HG02571 (cell line): ENCODE data around the gene SH3BGR.
"Not testable (repeated sequence)": the region's sequence is repeated elsewhere in the genome, so short reads cannot be mapped to it uniquely, and the experiment has no call there.

Experiments
- ATAC-seq: cut with Tn5 transposase; IDR thresholded peaks from one replicate; pipeline ENCODE4 v1.9.1; 2021; ENCODE audit warnings: mild to moderate bottlenecking, moderate library complexity; ENCODE audit not compliant: unreplicated experiment

The SH3BGR gene

GRCh38 chr21:39540367-39540766 is 88.6 kb downstream of the SH3BGR start:
- not testable (repeated sequence) for ATAC-seq

GRCh38 chr21:39542736-39543135 is 91.0 kb downstream of the SH3BGR start:
- ATAC-seq, result no peak

DNA sequence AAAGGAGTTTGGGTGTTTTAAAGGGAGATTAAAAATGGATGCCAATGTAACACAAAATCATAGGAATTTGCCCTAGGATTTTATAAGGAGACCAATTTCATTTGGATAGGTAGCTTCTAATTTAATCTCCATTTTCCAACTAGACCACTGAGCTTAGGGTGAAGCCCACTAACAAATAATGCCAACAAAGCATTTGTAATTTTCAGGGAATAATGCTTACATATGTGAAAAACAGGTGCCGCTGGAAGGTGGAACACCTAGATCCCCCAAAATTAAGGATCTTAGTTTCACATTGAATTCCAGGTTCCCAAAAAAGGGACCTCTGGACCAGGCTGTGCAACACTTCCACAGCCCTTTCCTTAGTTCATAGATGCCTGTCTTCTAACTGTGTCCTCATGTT is 94.8 kb downstream of the SH3BGR start:
- ATAC-seq, result no peak

- no peak for ATAC-seq
These were observed 101.1 kb downstream of the SH3BGR start for GRCh38 chr21:39552856-39553255.

GRCh38 chr21:39553331-39553730 is 101.6 kb downstream of the SH3BGR start:
- no peak for ATAC-seq

- no peak for ATAC-seq
These were observed 104.3 kb downstream of the SH3BGR start for GRCh38 chr21:39555911-39556590.

GRCh38 chr21:39559511-39559910 is 107.7 kb downstream of the SH3BGR start:
- no peak for ATAC-seq

DNA sequence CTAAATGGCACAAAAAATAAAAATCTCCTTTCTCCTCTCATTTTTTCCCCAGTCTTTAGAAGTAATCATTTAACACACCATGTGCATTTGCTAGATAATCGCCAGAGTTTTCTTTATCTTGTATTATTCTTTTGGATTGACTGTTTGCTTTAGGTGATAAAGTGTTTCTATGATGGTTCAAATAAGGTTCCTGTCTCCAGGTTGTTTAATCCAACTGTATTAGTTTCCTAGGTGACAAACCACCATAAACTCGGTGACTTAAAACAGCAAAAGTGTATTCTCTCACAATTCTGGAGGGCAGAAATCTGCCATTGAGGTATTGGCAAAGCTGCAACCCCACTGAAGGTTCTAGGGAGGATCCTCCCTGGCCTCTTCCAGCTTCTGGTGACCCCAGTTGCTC is 109.4 kb downstream of the SH3BGR start:
- no peak for ATAC-seq

GRCh38 chr21:39562791-39563770 is 111.3 kb downstream of the SH3BGR start:
- no peak for ATAC-seq

DNA sequence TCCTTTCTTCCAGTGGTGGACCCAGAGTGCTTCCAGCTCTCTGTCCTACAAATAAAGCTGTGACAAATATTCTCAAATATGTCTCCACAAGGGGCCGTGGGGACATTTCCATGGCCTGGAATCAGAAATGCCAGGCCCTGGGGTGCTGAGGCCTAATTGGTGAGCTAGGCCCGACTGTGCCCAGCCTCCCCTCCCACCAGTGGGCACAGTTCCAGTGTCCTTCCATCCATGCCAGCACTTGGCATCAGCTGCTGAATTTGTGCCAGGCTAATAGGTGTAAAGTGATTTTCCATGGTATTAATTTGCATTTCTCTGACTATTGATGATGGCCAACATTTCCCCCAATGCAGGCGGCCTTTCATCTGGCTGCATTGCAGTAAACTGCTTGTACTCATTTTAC is 112.4 kb downstream of the SH3BGR start:
- no peak for ATAC-seq
